ENCODE measurements around the gene TNXB.

The TNXB gene

DNA sequence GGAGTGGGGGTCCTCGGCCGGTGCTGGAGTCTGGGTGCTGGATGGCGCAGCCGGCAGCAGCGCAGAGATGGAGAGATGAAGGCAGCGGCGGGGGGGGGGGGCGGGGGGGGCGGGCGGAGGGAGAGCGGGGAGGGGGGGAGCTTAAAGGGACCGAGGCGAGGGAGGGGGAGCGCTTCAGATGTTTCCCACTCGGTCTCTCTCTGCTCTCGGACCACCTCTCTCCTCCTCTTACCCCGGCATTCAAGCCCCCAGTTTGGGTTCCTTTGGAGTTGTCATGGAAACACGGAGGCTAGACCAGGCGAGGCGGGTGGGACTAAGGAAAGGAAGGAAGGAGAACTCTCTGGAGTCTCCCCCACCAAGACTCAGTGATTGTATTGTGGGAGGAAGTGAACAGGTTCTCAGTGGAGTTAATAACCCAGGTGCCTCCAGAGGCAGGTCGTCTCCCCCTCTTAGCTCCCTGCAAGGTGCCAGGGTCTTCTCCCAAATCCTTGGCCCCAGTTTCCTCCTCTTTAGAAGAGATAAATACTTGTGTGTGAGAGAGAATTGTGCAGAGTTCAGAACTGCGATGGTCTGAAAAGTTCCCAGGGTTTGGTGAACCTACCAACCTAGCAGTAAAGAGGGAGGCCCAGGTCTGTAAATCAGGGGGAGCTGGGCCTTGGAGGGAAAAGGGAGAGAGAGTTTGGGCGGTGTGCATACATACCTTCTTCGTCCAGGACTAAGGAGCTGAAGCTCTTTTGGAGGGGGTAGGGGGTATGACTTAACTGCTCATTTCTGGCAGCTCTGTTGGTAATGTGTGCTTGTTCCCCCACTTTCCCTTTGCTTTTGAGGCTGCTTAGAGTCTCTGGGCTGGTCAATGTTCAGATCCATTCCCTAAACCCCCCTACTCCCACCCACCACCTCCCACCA, 43.0 kb upstream of the TNXB start, which contains the start of gene PRRT1:
Gene PRRT1 (minus strand): TSS at position 77 of the 906 bp plus-strand sequence. CDS start 112 bp downstream, outside the sequence.
- TF ChIP-seq, protein P1, sequence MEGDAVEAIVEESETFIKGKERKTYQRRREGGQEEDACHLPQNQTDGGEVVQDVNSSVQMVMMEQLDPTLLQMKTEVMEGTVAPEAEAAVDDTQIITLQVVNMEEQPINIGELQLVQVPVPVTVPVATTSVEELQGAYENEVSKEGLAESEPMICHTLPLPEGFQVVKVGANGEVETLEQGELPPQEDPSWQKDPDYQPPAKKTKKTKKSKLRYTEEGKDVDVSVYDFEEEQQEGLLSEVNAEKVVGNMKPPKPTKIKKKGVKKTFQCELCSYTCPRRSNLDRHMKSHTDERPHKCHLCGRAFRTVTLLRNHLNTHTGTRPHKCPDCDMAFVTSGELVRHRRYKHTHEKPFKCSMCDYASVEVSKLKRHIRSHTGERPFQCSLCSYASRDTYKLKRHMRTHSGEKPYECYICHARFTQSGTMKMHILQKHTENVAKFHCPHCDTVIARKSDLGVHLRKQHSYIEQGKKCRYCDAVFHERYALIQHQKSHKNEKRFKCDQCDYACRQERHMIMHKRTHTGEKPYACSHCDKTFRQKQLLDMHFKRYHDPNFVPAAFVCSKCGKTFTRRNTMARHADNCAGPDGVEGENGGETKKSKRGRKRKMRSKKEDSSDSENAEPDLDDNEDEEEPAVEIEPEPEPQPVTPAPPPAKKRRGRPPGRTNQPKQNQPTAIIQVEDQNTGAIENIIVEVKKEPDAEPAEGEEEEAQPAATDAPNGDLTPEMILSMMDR (IDR thresholded peaks at IDR 0.05; ENCODE audit: low read depth, low read length, missing control alignments) = no peak
- DNase-seq (ENCODE audit: low read depth) = no peak
- H3K4me3 ChIP-seq (ENCODE audit: low read depth, low read length) = no peak within 1 kb of the TSS

DNA sequence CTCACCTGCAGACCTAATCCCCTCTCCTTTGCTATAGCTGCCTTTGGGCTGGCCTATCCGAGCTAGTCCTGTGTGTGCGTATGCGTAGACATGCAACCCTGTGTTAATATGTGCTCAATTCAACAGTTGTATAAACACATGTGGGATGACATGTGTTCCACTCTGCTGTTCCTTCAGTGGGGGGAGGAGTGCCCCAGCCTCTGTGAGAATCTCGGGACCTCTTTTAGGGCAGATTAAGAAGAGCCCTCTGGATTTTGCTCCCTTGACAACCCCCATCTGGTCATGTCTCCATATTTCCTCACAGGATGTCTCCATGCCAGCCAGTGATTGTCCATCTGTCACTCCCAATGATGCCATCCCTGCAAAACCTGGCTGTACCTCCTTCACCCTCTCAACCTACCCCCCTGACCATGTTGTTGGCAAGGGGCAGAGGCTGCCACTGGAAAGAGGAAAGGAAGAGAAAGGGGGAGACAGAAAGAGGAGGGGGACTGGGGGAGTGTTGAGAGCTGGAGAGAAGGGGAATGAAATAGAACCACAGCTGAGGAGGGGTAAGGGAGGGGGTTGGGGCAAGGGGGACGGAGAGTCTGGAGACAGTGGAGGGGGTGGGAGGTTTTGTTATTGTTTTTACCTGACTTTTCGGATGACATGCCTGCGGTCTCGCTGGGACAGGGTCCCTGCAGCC, 42.2 kb upstream of the TNXB start:
- DNase-seq (ENCODE audit: low read depth) = no peak
- TF ChIP-seq, protein P1 (IDR thresholded peaks at IDR 0.05; ENCODE audit: low read depth, low read length, missing control alignments) = no peak
- no peak overlapping the region for H3K4me3 ChIP-seq (ENCODE audit: low read depth, low read length)

DNA sequence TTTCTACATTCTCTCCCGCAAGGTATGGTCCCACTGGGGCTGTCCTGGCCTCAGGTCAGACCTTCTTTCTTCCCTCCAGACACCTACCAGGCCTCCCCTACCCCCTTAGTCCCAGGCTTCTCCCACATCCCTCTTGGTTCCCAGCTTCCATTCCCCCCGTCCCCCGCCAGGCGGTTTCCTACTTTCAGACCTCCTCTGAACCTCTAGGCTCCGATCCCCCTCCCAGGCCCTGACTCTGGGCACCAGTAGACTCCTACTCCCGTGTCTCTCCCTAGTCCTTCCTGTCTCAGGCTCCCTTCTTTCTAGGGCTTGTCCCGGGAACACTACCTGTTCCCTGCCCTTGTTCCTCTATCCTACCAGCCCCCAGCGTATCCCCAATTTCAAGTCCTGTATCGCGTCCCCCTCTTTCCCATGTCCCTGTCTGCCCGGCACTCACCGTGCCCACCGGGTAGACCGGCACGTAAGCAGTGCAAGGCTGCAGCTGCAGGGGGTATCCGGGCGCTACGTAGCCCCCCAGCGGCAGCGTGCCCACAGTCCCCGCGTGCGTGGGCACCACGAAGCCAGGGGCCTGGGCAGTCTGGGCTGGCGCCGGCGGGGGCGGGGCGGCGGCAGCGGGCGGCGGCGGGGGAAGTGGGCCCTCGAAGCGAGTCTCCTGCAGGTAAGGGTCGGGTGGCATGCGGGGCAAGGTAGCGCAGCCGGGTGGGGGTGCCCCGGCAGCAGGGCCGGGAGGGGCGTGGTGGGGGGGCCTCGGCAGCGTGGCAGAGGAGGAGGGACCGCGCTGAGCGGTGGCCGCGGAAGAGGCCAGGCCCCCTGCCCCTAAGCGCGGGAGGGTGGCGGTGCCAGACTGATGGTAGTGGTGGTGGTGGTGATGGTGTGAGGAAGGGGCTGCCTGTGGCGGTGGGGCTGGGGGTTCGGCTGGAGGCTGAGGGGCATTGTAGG, 41.1 kb upstream of the TNXB start:
- no peak overlapping the region for H3K4me3 ChIP-seq (ENCODE audit: low read depth, low read length)
- TF ChIP-seq, protein P1 (IDR thresholded peaks at IDR 0.05; ENCODE audit: low read depth, low read length, missing control alignments) = no peak
- DNase-seq (ENCODE audit: low read depth) = no peak

DNA sequence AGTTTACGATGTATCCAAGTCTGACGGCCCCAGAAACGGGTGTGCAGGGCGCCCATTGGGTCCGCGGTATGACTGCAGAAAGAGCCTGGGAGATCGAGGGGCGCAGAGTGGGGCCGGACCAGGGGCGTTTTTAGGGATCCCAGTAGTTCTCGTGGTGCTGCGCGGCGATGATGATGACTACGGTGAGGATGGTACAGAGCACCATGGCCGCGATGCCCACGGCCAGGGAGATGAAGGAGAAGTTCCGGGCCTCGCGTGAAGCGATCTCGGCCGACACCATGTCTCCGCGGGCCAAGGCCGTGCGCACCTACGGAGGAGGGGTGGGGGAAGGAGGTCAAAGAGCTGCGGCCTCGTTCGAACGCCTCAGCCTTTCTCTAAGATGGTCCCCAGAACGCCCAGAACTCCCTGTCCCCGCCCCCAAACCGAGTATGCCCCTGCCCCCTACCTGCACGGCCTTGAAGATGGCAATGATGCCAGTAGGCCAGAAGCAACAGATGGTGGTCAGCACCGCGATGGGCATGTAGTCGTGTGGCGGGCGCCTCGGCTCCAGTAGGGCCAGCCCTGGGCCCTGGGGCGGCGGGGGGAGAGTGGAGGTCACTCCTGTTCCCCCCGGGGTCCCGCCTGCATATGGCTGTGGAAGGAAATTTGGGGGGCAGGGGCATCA, 40.1 kb upstream of the TNXB start:
- DNase-seq (ENCODE audit: low read depth) = no peak
- TF ChIP-seq, protein P1 (IDR thresholded peaks at IDR 0.05; ENCODE audit: low read depth, low read length, missing control alignments) = no peak
- H3K4me3 ChIP-seq (ENCODE audit: low read depth, low read length) = no peak overlapping the region

DNA sequence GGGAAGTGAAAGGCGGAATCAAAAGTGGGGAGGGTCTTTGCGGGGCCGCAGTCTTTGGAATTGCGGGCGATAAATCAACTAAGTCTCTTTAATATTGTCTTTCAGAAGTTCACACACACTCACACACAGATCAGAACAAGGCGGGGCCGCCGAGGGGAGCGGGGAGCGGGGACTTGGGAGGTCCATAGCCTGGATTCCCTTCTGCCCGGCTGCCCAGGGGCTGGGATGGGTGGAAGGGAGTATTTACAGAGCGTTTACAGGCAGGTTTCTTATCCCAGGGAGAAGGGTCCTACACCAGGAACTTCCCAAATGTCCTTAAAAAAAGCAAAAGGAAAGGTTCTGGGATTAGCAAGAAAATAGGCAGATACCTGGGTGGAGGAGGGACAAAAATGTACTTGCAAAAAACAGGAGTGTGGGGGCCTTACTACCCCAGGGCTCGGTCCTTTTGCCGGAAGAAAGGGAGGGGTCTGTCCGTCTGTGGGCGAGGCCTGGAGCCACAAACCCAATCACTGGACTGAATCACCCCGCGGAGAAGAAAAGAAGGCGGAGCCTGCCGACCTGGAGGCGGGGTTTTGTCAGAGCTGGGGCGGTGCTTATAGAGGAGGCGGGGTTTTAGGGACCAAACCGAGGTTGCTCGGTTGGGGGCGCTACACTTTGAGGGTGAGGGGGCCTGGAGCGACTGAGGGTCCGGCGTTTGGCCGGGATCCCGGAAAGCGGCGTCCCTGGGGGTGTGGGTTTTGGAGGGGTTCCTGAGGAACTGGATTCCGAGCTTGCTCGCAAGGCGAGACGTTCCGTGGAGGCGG, 39.4 kb upstream of the TNXB start:
- DNase-seq (ENCODE audit: low read depth) = no peak
- H3K4me3 ChIP-seq (ENCODE audit: low read depth, low read length) = no peak overlapping the region
- TF ChIP-seq, protein P1 (IDR thresholded peaks at IDR 0.05; ENCODE audit: low read depth, low read length, missing control alignments) = no peak

Measured in GM12864 (cell line).